Measurements from ENCODE around the gene RPS6KA2.

RPS6KA2 gene

GRCh38 chr6:166620478-166621113 is 6.5 kb downstream of the RPS6KA2 start:
- no peak overlapping the region for H3K4me3 ChIP-seq (ENCODE audit: low read length)
- no peak for TF ChIP-seq CTCF (conservative IDR thresholded peaks at IDR 0.05; ENCODE audit: low read depth, low read length)
- no peak for DNase-seq (ENCODE audit: low read depth)

- peak; percentile 90 for DNase-seq (ENCODE audit: low read depth)
- no peak overlapping the region for H3K4me3 ChIP-seq (ENCODE audit: low read length)
- no peak for TF ChIP-seq CTCF (conservative IDR thresholded peaks at IDR 0.05; ENCODE audit: low read depth, low read length)
Measured at GRCh38 chr6:166619912-166620311, 7.1 kb downstream of the RPS6KA2 start.

GRCh38 chr6:166618866-166619761 is 7.9 kb downstream of the RPS6KA2 start:
- no peak for DNase-seq (ENCODE audit: low read depth)
- no peak overlapping the region for H3K4me3 ChIP-seq (ENCODE audit: low read length)
- TF ChIP-seq CTCF (conservative IDR thresholded peaks at IDR 0.05; ENCODE audit: low read depth, low read length): no peak

GRCh38 chr6:166618251-166618650 is 8.8 kb downstream of the RPS6KA2 start:
- DNase-seq (ENCODE audit: low read depth): no peak
- TF ChIP-seq CTCF (conservative IDR thresholded peaks at IDR 0.05; ENCODE audit: low read depth, low read length): no peak
- H3K4me3 ChIP-seq (ENCODE audit: low read length): no peak overlapping the region

- no peak overlapping the region for H3K4me3 ChIP-seq (ENCODE audit: low read length)
- TF ChIP-seq CTCF (conservative IDR thresholded peaks at IDR 0.05; ENCODE audit: low read depth, low read length): no peak
- DNase-seq (ENCODE audit: low read depth): no peak
Measured at GRCh38 chr6:166617359-166617758, 9.7 kb downstream of the RPS6KA2 start.

GRCh38 chr6:166616261-166617238 is 10.5 kb downstream of the RPS6KA2 start:
- no peak overlapping the region for H3K4me3 ChIP-seq (ENCODE audit: low read length)
- DNase-seq (ENCODE audit: low read depth): no peak
- TF ChIP-seq CTCF (conservative IDR thresholded peaks at IDR 0.05; ENCODE audit: low read depth, low read length): no peak

Data from retinal pigment epithelial cell (primary cell).